HG03439 (cell line): ENCODE measurements around the gene OPRM1.

Experiments used
- ATAC-seq: cut with Tn5 transposase; IDR thresholded peaks from one replicate; pipeline ENCODE4 v1.9.1; 2021; ENCODE audit warnings: mild to moderate bottlenecking, moderate library complexity; ENCODE audit not compliant: unreplicated experiment

The OPRM1 gene

GRCh38 chr6:154202339-154202738, 163.3 kb downstream of the OPRM1 start:
- ATAC-seq, result no peak

- ATAC-seq, result no peak
These were observed 163.9 kb downstream of the OPRM1 start for GRCh38 chr6:154202958-154203357.

- no peak for ATAC-seq
These were observed 167.1 kb downstream of the OPRM1 start for GRCh38 chr6:154206141-154206540.

- no peak for ATAC-seq
These were observed 168.0 kb downstream of the OPRM1 start for GRCh38 chr6:154206996-154207395.

DNA sequence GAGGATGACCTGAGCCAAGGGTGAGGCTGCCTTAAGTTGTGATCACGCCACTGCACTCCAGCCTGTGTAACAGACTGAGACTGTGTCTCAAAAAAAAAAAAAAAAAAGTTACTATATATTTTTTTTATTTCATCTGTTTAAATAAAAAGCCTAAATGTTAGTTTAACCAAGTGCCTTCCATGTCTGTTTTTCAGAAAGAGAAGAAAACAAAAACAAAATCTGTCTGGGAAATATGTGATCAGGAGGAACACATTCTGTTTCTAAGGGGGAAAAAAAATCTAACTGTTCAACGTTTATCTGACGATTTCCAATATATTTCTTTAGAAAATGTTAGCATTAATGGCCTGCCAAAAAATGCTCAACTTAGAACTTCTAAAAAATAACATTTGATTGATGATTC, 170.5 kb downstream of the OPRM1 start:
- no peak for ATAC-seq

- no peak for ATAC-seq
These were observed 171.6 kb downstream of the OPRM1 start for GRCh38 chr6:154210678-154211077.

DNA sequence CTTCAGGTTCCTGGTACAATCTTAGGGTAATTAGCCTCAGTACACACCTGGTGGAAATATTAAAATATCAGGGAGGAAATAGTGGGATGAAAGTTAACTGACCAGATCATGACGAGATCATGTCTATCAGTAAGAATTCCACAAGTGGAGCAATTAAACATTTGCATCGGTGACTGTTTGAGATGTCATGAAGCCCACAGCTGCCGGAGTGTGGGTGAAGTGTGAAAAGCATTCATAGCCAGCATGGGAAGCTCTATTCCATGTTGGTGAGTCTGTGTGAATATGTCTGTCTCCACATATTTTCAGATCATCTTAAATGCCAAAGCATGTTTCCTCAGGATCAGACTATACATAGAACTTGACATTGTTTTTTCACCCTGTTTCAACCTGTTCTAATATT, 174.7 kb downstream of the OPRM1 start:
- ATAC-seq, result no peak

- no peak for ATAC-seq
These were observed 179.3 kb downstream of the OPRM1 start for GRCh38 chr6:154218301-154218700.

DNA sequence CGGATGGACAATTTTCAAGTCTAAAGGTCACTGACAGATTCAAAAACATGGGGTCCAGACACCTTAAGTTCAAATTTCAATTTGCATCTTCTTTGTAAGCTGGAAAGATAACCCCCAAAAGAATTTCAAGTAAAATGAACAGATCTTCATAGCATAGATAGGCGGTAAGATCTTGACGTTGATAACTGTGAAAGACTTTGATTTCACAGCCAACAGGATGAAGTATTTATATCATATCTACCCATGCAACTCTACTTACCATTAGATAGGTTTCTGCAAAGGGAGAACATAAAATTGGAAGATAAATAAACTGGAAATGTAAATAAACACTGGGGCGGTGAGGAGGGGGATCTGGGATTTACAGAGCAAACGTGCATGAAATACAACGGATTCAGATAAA, 179.7 kb downstream of the OPRM1 start:
- ATAC-seq, result no peak

GRCh38 chr6:154219250-154219649, 180.2 kb downstream of the OPRM1 start:
- ATAC-seq, result no peak

DNA sequence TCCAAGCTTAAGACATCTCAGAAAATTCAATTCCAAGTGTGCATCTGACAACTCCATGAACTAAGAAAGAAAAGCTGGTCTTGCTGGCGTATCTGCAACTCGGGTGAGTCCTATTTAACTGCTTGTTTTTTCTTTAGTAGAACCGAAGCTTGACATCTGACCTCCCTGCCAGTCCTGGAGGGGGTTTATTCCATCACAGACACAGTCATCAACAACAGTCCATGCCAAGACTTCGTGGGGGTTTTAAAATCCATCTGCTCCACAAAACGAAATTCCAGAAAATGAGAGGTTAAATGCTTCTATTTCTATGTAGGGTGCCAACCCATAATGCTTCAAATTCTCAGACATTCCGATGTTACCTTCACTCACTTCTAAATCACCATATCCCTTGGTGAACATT, 183.7 kb downstream of the OPRM1 start:
- no peak for ATAC-seq

GRCh38 chr6:154223296-154223695, 184.3 kb downstream of the OPRM1 start:
- ATAC-seq, result no peak

DNA sequence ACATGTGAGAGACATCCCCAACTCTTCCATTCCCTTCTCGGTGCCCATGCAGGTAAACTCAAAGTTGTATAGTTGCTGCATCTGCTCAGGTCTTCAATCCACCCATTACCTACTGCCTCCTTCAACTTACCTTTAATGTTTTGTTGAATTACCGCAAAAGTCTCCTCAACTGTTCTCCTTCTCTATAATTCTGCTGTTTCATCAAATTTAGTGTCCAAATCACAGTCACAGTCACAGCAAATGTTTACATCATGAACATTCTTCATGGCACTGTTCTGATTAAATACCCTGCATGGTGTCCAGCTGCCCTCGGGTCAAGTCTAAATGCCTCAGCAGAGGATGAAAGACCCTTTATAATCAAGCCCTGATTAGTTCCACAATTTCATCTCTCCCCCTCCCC, 187.4 kb downstream of the OPRM1 start:
- ATAC-seq, result no peak

DNA sequence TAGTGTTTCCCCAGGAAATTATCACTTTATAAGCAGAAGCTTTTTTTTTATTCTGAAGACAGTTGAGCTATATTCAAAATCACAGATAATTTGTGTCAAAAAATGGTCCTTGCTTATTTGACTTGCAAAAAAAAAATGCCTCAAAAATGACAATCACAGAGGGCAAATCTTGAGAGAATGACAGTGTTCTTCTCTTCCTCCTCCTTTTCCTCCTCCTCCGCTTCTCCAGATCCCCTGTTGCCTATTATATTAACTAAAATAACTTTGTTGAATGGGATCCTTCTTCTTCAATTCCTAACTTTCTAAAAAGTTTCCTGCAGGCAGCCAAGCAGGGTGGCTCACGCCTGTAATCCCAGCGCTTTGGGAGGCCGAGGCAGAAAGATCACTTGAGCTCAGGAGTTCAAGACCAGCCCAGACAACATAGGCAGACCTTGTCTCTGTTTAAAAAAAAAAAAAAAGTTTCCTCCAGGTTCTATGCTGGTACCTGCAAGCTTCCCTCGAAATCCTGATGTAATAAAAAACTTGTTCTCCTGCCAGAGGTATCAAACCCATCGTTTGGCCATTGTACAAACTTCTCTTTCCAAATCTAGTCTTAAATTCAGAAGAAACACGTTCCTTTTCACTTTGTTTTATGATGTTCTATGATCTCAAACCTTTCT, 189.0 kb downstream of the OPRM1 start:
- no peak for ATAC-seq

DNA sequence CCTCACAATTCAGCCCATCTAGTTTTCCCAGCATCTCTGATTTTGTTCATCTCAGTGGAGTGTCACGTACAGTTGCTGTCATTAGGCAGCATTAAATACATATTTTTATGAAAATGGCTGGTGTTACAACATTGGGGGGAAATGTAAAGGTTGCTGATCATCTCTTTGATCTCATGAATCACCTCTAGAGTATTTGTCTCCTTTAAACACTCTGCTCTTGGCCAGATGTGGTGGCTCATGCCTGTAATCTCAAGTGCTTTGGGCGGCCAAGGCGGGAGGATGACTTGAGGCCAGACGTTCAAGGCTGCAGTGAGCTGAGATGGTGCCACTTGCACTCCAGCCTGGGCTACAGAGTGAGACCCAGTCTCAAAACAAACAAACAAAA, 189.5 kb downstream of the OPRM1 start:
- no peak for ATAC-seq

DNA sequence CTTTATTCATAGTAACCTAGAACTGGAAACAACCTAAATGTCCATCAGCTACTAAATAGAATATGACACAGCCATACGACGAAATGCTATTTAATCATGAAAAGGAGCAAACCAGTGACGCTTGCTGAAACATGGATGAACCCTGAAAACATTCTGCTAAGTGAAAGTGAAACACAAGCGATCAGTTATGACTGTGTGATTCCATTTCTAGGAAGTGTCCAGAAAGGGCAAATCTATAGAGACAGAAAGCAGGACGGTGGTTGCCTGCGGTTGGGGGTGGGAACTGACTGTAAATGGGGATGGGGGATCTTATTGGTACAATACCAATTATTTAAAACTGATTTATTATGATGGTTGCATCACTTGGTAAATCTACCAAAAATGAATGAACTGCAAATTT, 190.7 kb downstream of the OPRM1 start:
- ATAC-seq, result peak; percentile 79

- no peak for ATAC-seq
These were observed 191.4 kb downstream of the OPRM1 start for GRCh38 chr6:154230393-154230792.

DNA sequence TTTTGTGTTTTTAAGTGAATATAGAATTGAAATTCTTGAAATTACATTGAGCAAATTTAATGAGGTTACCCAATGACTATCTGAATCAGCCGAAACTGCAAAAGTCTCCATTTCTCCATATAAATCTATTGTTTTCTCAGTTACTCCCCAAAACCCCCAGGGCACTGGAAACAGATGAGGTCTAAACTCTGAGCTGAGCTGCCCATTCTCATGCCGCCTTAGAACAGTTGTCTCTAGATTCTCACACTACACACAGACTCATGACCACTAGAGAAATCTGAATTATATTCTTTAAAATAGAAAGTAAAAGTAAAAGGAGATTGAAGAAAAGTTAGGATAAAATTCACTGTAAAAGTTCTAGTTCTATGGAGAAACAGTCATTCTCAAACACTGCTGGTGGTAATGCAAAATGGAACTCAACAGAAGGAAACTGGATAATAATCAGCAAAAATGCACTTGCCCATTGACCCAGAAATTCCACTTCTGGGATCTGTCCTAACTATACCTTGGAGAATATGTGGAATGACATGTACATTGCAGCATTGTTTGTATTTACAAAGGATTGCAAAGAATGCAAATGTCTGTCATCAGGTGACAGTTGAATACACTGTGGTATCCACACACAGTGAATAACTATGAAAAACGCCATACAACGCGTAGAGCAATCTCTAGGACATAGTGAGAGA, 192.0 kb downstream of the OPRM1 start:
- no peak for ATAC-seq

DNA sequence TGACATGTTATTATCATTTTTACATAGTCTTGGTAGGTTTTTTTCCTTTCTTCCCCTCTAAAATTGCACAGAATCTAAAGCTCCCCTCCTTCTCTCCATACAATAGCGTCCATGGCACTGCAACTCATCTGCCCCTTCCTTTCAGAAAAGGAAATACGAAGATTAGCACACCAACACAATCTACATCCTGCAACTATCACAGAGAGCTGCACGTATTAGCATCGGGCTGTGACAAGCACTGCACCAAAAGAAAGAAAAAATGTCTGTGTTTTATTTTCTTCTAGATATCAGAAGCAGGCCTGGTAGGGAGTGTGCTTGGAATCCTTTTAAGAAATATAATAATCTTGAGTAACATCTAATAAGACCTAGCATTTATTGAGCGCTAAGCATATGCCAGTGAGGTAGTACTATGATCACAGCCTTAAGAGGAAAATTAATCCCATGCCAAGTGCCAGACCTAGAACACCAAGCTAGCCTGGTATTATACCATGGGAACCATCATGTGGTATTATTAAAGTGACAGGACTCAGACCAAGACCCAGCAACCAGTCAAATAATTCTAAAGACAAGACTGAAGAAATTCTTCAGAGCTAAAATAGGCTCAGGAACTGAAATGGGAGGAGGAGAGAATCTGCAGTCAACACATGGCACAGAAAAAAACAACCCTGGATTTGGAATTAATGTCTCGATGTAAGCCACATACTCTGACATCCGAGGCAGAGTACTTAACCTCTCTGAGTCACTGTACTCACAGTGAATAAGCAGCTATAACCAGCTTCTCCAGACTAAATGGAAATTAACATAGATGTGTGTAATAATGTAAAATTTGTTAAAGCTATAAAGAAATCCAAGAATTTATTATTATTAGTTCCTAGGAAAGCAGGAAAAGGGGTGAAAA, 193.2 kb downstream of the OPRM1 start:
- ATAC-seq, result no peak

GRCh38 chr6:154233383-154233782, 194.3 kb downstream of the OPRM1 start:
- ATAC-seq, result no peak

GRCh38 chr6:154234019-154234772, 195.2 kb downstream of the OPRM1 start:
- peak; percentile 37 for ATAC-seq
